BE2C (cell line): Measurements from ENCODE around the gene MMP15.

Experiments used
- DNase-seq: peaks from one replicate; pipeline ENCODE4 v3.0.0-alpha.2; 2020
- H3K27me3 ChIP-seq: fragments of 250-450 bp; sonication (Bioruptor Pico); 2 replicates; pipeline ENCODE4 v1.5.1; 2020; ENCODE audit warnings: mild to moderate bottlenecking
- H3K36me3 ChIP-seq: fragments of 250-450 bp; sonication (Bioruptor Pico); 2 replicates; pipeline ENCODE4 v1.5.1; 2020; ENCODE audit warnings: mild to moderate bottlenecking
- H3K4me1 ChIP-seq: fragments of 250-450 bp; sonication (Bioruptor Pico); 2 replicates; pipeline ENCODE4 v1.5.1; 2020
- H3K4me3 ChIP-seq: 2 replicates; pipeline ENCODE4 v1.5.1; 2011; ENCODE audit warnings: low read depth, low read length
- H3K9me3 ChIP-seq: fragments of 250-450 bp; sonication (Bioruptor Pico); 2 replicates; pipeline ENCODE4 v1.5.1; 2020
- CTCF ChIP-seq: IDR thresholded peaks from 2 replicates; pipeline ENCODE4 v1.5.1; 2012; ENCODE audit warnings: mild to moderate bottlenecking, low read depth, low read length

MMP15 gene

GRCh38 chr16:57982385-57982784 is 43.2 kb upstream of the MMP15 start:
- DNase-seq = no peak
- Histone ChIP-seq H3K4me3 (no peak overlapping the region), H3K4me1 (no peaks in the 10 kb centered on the region), H3K27me3 (no peaks in the 10 kb centered on the region), H3K9me3 (no peaks in the 10 kb centered on the region), H3K36me3 (no peaks in the 10 kb centered on the region)
- TF ChIP-seq CTCF = no peak

- Histone ChIP-seq H3K9me3 (no peaks in the 10 kb centered on the region), H3K27me3 (no peaks in the 10 kb centered on the region), H3K4me1 (no peaks in the 10 kb centered on the region), H3K4me3 (peak overlapping the region; percentile 62), H3K36me3 (no peaks in the 10 kb centered on the region)
- peak; percentile 99 for DNase-seq
- no peak for TF ChIP-seq CTCF
Measured at GRCh38 chr16:57984443-57985203, 40.9 kb upstream of the MMP15 start.

- H3K36me3 ChIP-seq = no peaks in the 10 kb centered on the region
Measured at GRCh38 chr16:57985204-57986181, 40.1 kb upstream of the MMP15 start.

GRCh38 chr16:57986196-57986595 is 39.4 kb upstream of the MMP15 start:
- no peaks in the 10 kb centered on the region for H3K4me1 ChIP-seq
- no peak for DNase-seq
- H3K36me3 ChIP-seq = no peaks in the 10 kb centered on the region
- H3K4me3 ChIP-seq = no peak overlapping the region
- H3K9me3 ChIP-seq = no peaks in the 10 kb centered on the region
- no peaks in the 10 kb centered on the region for H3K27me3 ChIP-seq
- TF ChIP-seq CTCF = no peak

More at GRCh38 chr16:57985204-57986181, 40.1 kb upstream of the MMP15 start:
- no peak for TF ChIP-seq CTCF
- Histone ChIP-seq H3K27me3 (no peaks in the 10 kb centered on the region), H3K9me3 (no peaks in the 10 kb centered on the region), H3K4me3 (peak overlapping the region; percentile 62), H3K4me1 (no peaks in the 10 kb centered on the region)
- no peak for DNase-seq

GRCh38 chr16:57987441-57988177 is 37.9 kb upstream of the MMP15 start:
- Histone ChIP-seq H3K4me1 (no peaks in the 10 kb centered on the region), H3K4me3 (no peak overlapping the region), H3K9me3 (no peaks in the 10 kb centered on the region), H3K27me3 (no peaks in the 10 kb centered on the region), H3K36me3 (no peaks in the 10 kb centered on the region)
- no peak for TF ChIP-seq CTCF
- no peak for DNase-seq
